ENCODE data around the gene KRT82. TPM values are rescaled to one million over a fixed set of nuclear protein-coding genes. Genes with fewer than 3 reads are reported as not detected.

KRT82 gene
- total RNA-seq, 4 donors from 2014 or later, result not detected

DNA sequence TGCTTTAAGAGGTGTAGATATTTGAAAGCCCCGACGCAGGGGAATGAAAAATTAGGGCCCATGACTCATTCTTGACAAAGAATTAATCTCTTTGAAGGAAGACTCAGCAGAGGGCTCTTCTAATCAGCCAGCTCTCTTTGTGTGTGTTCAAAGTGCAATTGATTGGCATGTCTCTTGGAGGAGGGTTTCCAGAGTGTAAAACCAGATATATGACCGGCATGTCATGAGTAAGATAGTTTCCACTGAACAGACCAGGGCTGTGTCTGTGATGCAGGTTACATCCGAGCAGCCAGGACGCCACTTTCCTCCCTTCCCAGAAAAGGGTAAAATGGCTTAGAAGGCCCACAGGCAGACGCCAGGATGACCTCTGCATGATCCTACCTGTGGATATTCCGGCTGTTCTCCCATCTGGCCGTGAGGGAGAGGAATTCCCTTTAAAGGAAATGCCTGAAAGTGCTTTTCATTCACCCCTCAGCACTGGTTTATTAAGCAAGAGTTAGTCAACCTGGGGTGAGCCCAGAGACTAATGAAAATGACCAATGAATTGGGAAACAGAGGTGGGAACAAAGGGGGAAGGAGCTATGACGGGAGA, 35.3 kb upstream of the KRT82 start:
- TF ChIP-seq CTCF (IDR thresholded peaks at IDR 0.05) (no peak), POLR2A (IDR thresholded peaks at IDR 0.05) (no peak)
- intact Hi-C loops (cut with DNase I), result no loop called here
- no peaks in the 10 kb centered on the region for H3K9me3 ChIP-seq
- H3K36me3 ChIP-seq, result no peaks in the 10 kb centered on the region
- no peaks in the 10 kb centered on the region for H3K4me1 ChIP-seq
- no peak for DNase-seq
- 71 to 77% methylated on average over 9 of the region's 9 CpGs for WGBS, 2 donors
- no peak overlapping the region for H3K4me3 ChIP-seq (replicated peaks in 1 of 3)
- H3K27me3 ChIP-seq, result no peaks in the 10 kb centered on the region
- H3K27ac ChIP-seq, result no peak overlapping the region

- Histone ChIP-seq H3K9me3 (no peaks in the 10 kb centered on the region), H3K27ac (no peak overlapping the region), H3K27me3 (no peaks in the 10 kb centered on the region), H3K4me1 (no peaks in the 10 kb centered on the region), H3K36me3 (no peaks in the 10 kb centered on the region), H3K4me3 (replicated peaks in 1 of 3) (no peak overlapping the region)
- no peak for TF ChIP-seq POLR2A (IDR thresholded peaks at IDR 0.05)
- no peak for TF ChIP-seq CTCF (IDR thresholded peaks at IDR 0.05)
- intact Hi-C loops (cut with DNase I), result no loop called here
- 96 to 98% methylated on average over 5 of the region's 5 CpGs for WGBS, 2 donors
- no peak for DNase-seq
Measured at GRCh38 chr12:52440821-52441319, 34.7 kb upstream of the KRT82 start.

GRCh38 chr12:52439845-52440244, 33.7 kb upstream of the KRT82 start:
- DNase-seq, result no peak
- intact Hi-C loops (cut with DNase I), result no loop called here

GRCh38 chr12:52439420-52439819, 33.3 kb upstream of the KRT82 start:
- no peak for TF ChIP-seq CTCF (IDR thresholded peaks at IDR 0.05)
- TF ChIP-seq POLR2A (IDR thresholded peaks at IDR 0.05), result no peak
- DNase-seq, result no peak
- H3K4me1 ChIP-seq, result no peaks in the 10 kb centered on the region
- H3K27ac ChIP-seq, result no peak overlapping the region
- no peak overlapping the region for H3K4me3 ChIP-seq (replicated peaks in 1 of 3)
- no peaks in the 10 kb centered on the region for H3K27me3 ChIP-seq
- H3K9me3 ChIP-seq, result no peaks in the 10 kb centered on the region
- 79 to 89% methylated on average over 4 to 8 of the region's 8 CpGs for WGBS, 2 donors
- intact Hi-C loops (cut with DNase I), result no loop called here
- no peaks in the 10 kb centered on the region for H3K36me3 ChIP-seq

More at GRCh38 chr12:52439845-52440244, 33.7 kb upstream of the KRT82 start:
- TF ChIP-seq CTCF (IDR thresholded peaks at IDR 0.05), result no peak
- TF ChIP-seq POLR2A (IDR thresholded peaks at IDR 0.05), result no peak
- Histone ChIP-seq H3K4me1 (no peaks in the 10 kb centered on the region), H3K27ac (no peak overlapping the region), H3K27me3 (no peaks in the 10 kb centered on the region), H3K4me3 (replicated peaks in 1 of 3) (no peak overlapping the region), H3K36me3 (no peaks in the 10 kb centered on the region), H3K9me3 (no peaks in the 10 kb centered on the region)
- 62 to 67% methylated on average over 2 of the region's 2 CpGs for WGBS, 2 donors

Measured in thyroid gland (tissue), 4 donors.